Gastroesophageal sphincter (tissue), 4 donors: Measurements from ENCODE around the gene CD83. TPM values are rescaled to one million over a fixed set of nuclear protein-coding genes. Genes with fewer than 3 reads are reported as not detected.

Experiments
- ATAC-seq: fragments of 150-250 bp; one replicate; pipeline ENCODE4 v1.9.1; 2016; ENCODE audit warnings: mild to moderate bottlenecking, moderate library complexity
- H3K27ac ChIP-seq, 4 donors: fragments of 200-600 bp; sonication (generic) in 3 of 4; 1 replicate in 3 of 4; 2 replicates in 1 of 4; pipeline ENCODE4 v1.5.1; 2016 to 2019
- H3K27me3 ChIP-seq: fragments of 200-600 bp; sonication (generic); one replicate; pipeline ENCODE4 v1.5.1; 2019
- H3K36me3 ChIP-seq, 2 donors: fragments of 200-600 bp; sonication (generic); one replicate each; pipeline ENCODE4 v1.5.1; 2019; ENCODE audit warnings: control low read depth in 1 of 2
- H3K4me1 ChIP-seq, 3 donors: fragments of 200-600 bp; sonication (generic); 1 replicate in 2 of 3; 2 replicates in 1 of 3; pipeline ENCODE4 v1.5.1; 2016 to 2019; ENCODE audit warnings: control low read depth in 2 of 3
- H3K4me3 ChIP-seq, 2 donors: fragments of 200-600 bp; sonication (generic); one replicate each; pipeline ENCODE4 v1.5.1; 2019; ENCODE audit warnings: mild to moderate bottlenecking in 1 of 2, moderate library complexity in 1 of 2
- H3K9me3 ChIP-seq, 3 donors: fragments of 200-600 bp; sonication (generic); one replicate each; pipeline ENCODE4 v1.5.1; 2017 to 2019; ENCODE audit warnings: control low read depth in 2 of 3
- EP300 ChIP-seq: sonication (generic); formaldehyde crosslinking; IDR thresholded peaks from one replicate; pipeline ENCODE4 v1.6.1; 2017; ENCODE audit warnings: antibody characterized with exemption, mild to moderate bottlenecking
- POLR2A ChIP-seq, 2 donors: fragments of 450-650 bp; IDR thresholded peaks; one replicate each; pipeline ENCODE4 v1.6.1; 2017; ENCODE audit warnings: antibody characterized with exemption in 2 of 2, mild to moderate bottlenecking in 2 of 2, moderate library complexity in 1 of 2
- POLR2AphosphoS5 ChIP-seq: sonication (generic); formaldehyde crosslinking; IDR thresholded peaks from one replicate; pipeline ENCODE4 v1.6.1; 2017; ENCODE audit warnings: antibody characterized with exemption
- WGBS, 2 donors: methylation state at CpG; one replicate each; pipeline ENCODE4 v1.1.5; 2018; ENCODE audit warnings: low coverage in 1 of 2; 5-methylcytosine and 5-hydroxymethylcytosine counted together
- total RNA-seq, 4 donors: library from RNA; depleted of rRNA; stranded (reverse); fragments of >200 nt; gene quantifications; one replicate each; pipeline ENCODE4 v1.1.0, GENCODE V29; 2016
- TF ChIP-seq, protein P1 (sequence below), 4 experiments: fragments of 200-600 bp in 2 of 4; fragments of 450-650 bp in 2 of 4; sonication (generic) in 1 of 4; IDR thresholded peaks; one replicate each; pipeline ENCODE4 v1.5.1; 2017 to 2019; ENCODE audit warnings: antibody characterized with exemption in 4 of 4, mild to moderate bottlenecking in 2 of 4, moderate library complexity in 2 of 4

Gene CD83
- total RNA-seq, 4 donors from 2014 or later = 0.31 to 4.3 (median 2.1) TPM

DNA sequence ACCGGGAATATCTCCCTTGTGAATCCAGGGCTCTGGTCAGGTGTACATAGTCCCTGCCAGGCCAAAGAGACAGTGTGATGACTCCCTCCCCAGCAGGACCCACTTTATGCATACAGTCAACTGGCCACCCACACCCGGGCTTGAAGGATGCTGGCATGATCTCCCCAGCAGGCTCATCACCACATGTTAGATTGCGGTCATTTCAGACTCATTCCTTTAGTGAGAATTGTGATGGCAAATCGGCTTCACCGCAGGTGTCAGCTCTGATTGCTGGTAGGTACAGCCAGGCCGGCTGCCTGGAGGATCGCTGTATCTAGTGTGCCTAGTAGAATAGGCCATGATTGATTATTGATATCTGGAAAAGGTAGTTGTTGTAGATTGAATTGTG is 24.5 kb downstream of the CD83 start:
- TF ChIP-seq EP300 (no peak), POLR2AphosphoS5 (no peak), POLR2A (IDR thresholded peaks at IDR 0.05) (no peak)
- TF ChIP-seq, protein P1, sequence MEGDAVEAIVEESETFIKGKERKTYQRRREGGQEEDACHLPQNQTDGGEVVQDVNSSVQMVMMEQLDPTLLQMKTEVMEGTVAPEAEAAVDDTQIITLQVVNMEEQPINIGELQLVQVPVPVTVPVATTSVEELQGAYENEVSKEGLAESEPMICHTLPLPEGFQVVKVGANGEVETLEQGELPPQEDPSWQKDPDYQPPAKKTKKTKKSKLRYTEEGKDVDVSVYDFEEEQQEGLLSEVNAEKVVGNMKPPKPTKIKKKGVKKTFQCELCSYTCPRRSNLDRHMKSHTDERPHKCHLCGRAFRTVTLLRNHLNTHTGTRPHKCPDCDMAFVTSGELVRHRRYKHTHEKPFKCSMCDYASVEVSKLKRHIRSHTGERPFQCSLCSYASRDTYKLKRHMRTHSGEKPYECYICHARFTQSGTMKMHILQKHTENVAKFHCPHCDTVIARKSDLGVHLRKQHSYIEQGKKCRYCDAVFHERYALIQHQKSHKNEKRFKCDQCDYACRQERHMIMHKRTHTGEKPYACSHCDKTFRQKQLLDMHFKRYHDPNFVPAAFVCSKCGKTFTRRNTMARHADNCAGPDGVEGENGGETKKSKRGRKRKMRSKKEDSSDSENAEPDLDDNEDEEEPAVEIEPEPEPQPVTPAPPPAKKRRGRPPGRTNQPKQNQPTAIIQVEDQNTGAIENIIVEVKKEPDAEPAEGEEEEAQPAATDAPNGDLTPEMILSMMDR (IDR thresholded peaks at IDR 0.05) = no peak
- Histone ChIP-seq H3K9me3 (no peaks in the 10 kb centered on the region), H3K4me1 (peaks cover 0 to 16% (median 9%) of the 10 kb centered on the region in 3 donors), H3K4me3 (no peak overlapping the region), H3K36me3 (no peaks in the 10 kb centered on the region), H3K27ac (no peak overlapping the region), H3K27me3 (no peaks in the 10 kb centered on the region)
- no peak for ATAC-seq
- 60% methylated on average over 1 of the region's 7 CpGs; no CpG with 5 or more reads in 1 of the 2 donors for whole genome bisulfite sequencing, 2 donors

DNA sequence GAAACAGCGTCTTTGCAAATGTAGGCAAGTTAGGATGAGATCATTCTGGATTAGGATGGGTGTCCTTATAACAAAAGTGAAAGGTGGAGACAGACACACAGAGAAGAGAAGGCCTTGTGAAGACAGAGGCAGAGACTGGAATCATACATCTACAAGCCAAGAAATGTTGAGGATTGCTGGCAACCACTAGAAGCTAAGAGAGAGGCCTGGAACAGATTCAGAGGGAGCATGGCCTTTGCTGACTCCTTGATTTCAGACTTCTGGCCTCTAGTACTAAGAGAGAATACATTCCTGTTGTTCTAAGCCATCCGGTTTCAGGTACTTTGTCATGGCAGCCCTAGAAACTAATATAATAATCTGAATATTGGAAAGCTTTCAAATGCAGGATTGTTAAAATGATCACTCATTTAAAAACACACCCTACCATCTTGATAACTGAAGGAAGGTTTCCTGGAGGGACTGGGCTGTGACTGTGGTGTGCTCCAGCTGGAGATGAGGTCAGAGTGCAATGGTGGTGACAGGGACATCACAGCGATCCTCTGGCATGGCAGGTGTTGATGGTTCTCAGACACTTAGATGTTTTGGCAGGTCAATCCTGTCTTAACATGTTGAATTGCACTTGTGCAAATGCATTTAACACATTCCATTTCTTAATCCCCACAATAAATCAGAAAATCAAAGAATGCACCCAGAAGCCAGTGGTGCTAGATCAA is 25.1 kb downstream of the CD83 start:
- 30 to 52% methylated on average over 3 of the region's 3 CpGs for WGBS, 2 donors
- Histone ChIP-seq H3K27me3 (no peaks in the 10 kb centered on the region), H3K36me3 (no peaks in the 10 kb centered on the region), H3K9me3 (no peaks in the 10 kb centered on the region), H3K4me1 (peaks cover 0 to 16% (median 9%) of the 10 kb centered on the region in 3 donors), H3K4me3 (no peak overlapping the region), H3K27ac (no peak overlapping the region)
- ATAC-seq = peak; percentile 24
- TF ChIP-seq POLR2AphosphoS5 (peak; percentile 33), POLR2A (IDR thresholded peaks at IDR 0.05) (no peak)

DNA sequence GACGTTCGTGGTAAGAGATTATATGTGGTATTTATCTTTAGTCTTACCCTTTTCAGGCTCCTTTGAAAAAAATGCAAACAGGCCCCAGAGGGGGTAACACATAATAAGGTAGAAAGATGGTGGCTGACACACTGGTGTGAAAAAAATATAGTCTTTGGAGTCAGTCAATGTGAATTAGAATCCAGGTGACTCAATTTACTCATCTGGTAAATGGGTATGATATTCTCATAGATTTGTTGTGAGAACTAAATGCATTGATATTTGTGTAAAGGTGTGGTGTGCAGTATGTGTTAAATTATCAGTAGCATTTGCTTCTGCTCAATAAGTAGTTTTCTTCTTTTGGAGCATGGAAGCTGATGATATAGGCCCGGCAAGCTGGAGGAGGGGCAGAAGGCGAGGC is 25.7 kb downstream of the CD83 start:
- 71 to 76% methylated on average over 4 of the region's 4 CpGs for WGBS, 2 donors
- H3K9me3 ChIP-seq = no peaks in the 10 kb centered on the region
- H3K4me1 ChIP-seq = peaks cover 0 to 16% (median 9%) of the 10 kb centered on the region in 3 donors
- H3K27ac ChIP-seq = no peak overlapping the region
- no peak for ATAC-seq
- no peaks in the 10 kb centered on the region for H3K27me3 ChIP-seq
- TF ChIP-seq, protein P1 (IDR thresholded peaks at IDR 0.05) = no peak
- no peak for TF ChIP-seq POLR2A (IDR thresholded peaks at IDR 0.05)
- TF ChIP-seq POLR2AphosphoS5 = no peak
- no peak for TF ChIP-seq EP300
- H3K36me3 ChIP-seq = no peaks in the 10 kb centered on the region
- H3K4me3 ChIP-seq = no peak overlapping the region

DNA sequence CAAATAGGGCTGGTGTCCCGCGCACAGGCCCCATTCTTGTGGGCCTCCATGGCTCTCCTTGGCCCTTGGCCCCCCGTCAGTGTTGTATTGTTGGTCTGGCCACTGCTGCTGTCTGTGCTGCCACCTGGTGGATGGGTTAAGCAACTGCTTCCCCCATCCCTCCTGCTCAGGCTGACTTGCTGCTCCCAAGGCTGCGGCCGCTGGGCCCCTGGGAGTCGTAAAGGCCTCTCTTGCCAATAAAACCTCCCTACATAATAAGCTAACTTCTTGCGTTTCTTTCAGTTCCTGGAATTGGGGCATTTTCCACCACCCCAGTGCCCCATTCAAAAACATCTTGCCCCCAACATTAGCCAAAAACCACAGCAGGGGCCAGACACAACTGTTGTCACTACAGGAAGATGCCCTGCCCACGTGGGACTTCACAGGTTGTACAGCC is 27.1 kb downstream of the CD83 start:
- Histone ChIP-seq H3K4me1 (peaks cover 0 to 16% (median 9%) of the 10 kb centered on the region in 3 donors), H3K27me3 (no peaks in the 10 kb centered on the region), H3K27ac (no peak overlapping the region), H3K4me3 (no peak overlapping the region), H3K9me3 (no peaks in the 10 kb centered on the region), H3K36me3 (no peaks in the 10 kb centered on the region)
- 49 to 79% methylated on average over 4 to 8 of the region's 8 CpGs for WGBS, 2 donors
- TF ChIP-seq EP300 (no peak), POLR2A (IDR thresholded peaks at IDR 0.05) (no peak), POLR2AphosphoS5 (no peak)
- TF ChIP-seq, protein P1 (IDR thresholded peaks at IDR 0.05) = peak in 3 of 4 experiments; percentile 67 to 85 (median 81)
- ATAC-seq = peak; percentile 69

DNA sequence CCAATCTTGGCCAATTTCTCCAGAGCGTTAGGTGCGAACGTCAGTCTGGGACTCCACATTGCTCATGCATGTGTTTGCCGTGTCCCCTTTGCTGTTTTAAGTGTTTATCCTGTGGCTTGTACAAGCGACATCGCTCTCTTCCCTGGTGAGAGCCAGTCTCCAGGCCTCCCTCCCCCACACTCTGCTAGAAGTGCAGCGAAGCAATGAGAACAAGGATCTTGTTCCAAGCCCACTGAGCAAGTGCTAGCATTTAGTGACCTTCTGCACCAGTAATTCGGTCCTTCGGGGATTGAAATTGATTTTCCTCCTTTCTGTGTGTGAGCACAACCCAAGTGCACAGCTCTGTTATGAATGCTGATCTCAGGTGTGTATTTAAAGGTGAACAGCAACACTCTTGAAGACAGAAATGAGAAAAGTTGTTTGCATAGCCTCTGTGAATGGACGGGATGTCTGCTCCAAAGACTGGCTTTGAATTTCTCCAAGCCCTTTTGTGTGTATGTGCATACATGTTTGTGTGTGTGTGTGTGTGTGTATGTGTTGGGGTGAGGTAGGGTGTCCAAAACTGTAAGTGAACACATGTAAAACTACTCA is 29.0 kb downstream of the CD83 start:
- Histone ChIP-seq H3K4me3 (no peak overlapping the region), H3K36me3 (no peaks in the 10 kb centered on the region), H3K27ac (no peak overlapping the region), H3K4me1 (peaks cover 0 to 14% (median 9%) of the 10 kb centered on the region in 3 donors), H3K9me3 (no peaks in the 10 kb centered on the region), H3K27me3 (no peaks in the 10 kb centered on the region)
- WGBS, 2 donors = 70 to 93% methylated on average over 3 to 10 of the region's 10 CpGs
- TF ChIP-seq POLR2AphosphoS5 (no peak), POLR2A (IDR thresholded peaks at IDR 0.05) (no peak), EP300 (no peak)
- TF ChIP-seq, protein P1 (IDR thresholded peaks at IDR 0.05) = no peak
- no peak for ATAC-seq
